GM21381 (cell line): ENCODE measurements around the gene LRRC4B.

Experiments
- ATAC-seq: cut with Tn5 transposase; IDR thresholded peaks from one replicate; pipeline ENCODE4 v1.9.1; 2021; ENCODE audit warnings: mild to moderate bottlenecking, moderate library complexity; ENCODE audit not compliant: unreplicated experiment

The LRRC4B gene

DNA sequence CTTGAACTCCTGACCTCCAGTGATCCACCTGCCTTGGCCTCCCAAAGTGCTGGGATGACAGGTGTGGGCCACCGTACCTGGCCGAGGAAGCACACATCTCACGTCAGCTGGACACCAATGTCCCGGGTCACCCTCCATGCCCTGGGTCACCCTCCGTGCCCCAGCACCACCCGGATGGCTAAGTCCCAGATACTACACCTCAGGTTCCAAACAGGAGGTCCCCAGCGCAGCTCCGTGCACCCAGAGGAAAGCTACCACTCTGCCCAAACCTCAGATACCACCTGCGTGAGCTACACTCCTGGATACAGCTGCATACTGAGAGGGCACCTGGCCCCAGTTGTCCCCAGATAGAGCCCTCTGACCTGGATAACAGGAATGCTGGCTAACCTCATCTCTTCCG lies 14.0 kb downstream of the LRRC4B start:
- no peak for ATAC-seq

GRCh38 chr19:50553134-50553703 lies 15.0 kb downstream of the LRRC4B start:
- no peak for ATAC-seq

DNA sequence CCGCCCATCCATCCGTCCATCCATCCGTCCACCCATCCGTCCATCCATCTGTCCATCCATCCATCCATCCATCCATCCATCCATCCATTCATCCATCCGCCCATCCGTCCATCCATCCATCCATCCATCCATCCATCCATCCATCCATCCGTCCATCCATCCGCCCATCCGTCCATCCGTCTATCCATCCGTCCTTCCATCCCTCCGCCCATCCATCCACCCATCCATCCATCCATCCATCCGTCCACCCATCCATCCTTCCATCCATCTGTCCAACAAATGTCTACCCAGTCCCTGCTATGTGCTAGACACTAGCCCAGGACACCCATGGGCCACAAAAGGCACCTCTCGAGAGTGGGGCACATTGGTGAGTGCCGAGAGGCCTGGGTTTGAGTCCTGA lies 15.7 kb downstream of the LRRC4B start:
- no peak for ATAC-seq

GRCh38 chr19:50551715-50552187 lies 16.5 kb downstream of the LRRC4B start:
- ATAC-seq, result no peak

- no peak for ATAC-seq
Measured at GRCh38 chr19:50551034-50551714, 17.1 kb downstream of the LRRC4B start.

DNA sequence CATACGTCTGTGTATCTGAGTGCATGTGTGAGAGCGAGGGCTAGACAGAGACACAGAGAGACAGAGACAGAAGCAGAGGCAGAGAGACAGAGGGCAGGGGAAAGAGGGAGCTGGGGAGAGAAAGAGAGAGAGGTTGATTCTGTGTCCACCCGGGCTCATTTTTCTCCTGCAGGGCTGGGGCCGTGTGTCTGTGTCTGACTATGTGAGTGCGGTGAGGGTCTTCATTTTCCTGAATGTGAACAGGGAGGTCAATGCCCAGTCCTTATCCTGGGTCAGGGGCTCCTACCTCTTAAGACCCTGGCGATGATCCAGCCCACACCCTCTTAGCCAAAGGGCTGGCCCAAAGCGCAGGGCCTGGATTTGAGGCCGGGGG lies 17.7 kb downstream of the LRRC4B start:
- ATAC-seq, result no peak

- ATAC-seq, result no peak
Measured at GRCh38 chr19:50549927-50550593, 18.2 kb downstream of the LRRC4B start.

DNA sequence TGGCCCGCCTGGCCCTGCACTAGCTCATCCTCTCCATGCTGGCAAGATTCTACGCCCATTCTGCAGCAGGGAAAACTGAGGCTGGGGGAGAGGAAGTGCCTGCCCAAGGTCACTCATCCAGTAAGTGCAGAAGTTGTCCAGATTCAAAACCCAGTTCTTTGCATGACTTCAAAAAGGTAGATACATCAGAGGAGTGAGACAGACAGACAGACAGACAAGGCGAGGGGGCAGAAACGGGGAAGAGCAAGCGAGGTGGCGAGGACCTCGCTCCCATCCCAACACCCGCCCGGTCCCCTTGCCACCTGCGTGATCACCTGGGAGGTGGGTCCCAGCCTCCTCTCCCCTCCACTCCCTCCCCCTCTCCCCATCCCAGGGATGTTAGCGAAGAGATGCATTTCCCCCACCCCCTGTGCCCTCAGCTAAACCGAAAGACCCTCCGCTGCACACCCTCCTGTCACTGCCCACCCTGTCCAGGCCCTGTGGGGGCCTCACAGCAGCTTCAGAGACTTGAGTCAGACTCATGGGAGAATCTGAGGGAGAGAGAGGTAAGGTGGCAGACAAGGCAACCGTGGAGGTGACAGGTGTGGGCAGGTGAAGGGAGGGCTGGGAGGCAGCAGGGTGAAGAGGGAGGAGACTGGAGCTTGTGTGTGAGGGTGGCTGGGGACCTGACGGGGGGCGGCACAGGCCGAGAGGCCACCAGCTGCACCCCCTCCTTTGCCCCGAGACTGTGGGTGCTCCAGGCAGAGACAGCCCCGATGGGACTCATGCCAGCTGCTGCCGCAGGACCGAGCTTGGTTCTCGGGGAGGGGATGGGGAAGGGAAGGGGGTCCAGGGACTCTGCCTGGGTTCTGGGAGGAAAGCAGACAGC lies 18.9 kb downstream of the LRRC4B start:
- no peak for ATAC-seq

DNA sequence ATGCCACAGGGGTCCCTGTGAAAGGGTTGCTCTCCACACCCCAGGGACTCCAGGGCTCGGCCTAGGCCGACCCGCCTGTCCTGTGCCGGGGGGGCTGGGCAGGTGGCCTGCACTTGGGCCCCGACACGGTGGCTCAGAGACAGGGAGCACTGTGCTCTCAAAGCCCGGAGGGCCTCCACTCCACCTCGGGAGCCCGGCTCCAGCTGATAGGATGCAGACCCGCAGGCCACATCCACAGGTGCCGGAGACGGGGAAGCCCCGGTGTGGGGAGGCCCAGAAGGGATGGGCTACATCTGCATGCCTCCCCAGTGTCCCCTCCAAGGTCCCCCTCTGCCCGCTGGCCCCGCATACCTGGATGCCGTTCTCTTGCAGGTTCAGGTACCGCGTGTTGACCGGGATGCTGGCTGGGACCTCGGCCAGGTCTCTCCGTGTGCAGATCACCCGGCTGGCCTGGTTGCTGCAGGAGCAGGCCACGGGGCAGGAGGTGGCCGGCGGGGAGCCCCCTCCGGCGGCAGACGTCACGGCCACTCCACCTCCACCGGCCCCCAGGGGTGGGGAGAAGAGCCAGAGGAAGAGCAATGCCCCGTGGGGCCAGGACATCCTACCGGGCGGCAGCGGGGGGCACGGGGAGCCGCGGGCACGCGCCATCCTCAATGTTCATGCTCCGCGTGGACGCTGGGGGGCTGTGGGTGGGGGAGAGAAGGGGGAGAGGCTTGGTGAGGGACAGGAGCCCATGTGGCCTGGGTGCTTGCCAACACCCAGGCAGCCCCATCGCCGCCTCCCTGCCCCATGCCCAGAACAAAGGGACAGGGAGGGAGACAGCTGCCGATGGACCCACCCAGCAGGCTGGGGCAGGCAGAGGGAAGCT lies 19.8 kb downstream of the LRRC4B start:
- no peak for ATAC-seq

- ATAC-seq, result no peak
Measured at GRCh38 chr19:50547385-50548190, 20.6 kb downstream of the LRRC4B start.

- ATAC-seq, result no peak
Measured at GRCh38 chr19:50546527-50547221, 21.6 kb downstream of the LRRC4B start.

DNA sequence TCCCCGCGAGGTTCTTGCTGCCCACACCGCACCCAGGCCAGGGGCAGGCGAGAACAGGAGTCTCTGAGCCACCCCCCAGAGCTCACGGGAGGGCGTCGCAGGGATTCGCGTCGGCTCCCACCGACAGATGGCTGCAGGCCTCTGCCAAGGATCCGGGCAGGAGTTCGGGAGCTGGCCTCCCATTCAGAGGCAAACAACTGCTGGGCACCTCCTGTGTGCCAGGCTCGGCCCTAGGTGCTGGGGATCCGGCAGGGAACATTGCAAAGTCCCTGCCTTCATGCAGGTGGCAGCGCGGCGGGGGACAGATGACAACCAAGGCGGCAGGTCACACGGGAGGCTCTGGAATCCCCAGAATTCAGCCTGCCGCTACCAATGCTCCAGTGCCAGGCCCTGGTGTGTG lies 25.3 kb downstream of the LRRC4B start:
- no peak for ATAC-seq

DNA sequence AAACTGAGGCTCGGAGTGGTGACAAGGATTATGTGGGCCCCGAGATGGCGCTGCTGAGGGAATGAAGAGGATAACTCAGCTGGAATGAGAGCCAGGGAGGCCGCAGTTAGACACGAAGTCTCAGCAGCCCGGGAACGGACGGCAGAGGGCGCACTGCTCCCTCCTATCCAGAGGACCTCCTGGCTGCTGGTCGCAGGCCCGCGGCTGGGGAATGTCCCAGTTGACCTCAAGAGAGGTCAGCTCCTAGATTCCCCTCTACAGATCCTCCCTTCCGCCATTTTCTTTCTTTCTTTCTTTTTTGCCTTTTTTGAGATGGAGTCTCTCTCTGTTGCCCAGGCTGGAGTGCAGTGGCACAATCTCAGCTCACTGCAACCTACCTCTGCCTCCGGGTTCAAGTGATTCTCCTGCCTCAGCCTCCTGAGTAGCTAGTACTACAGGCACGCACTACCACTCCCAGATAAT lies 30.4 kb downstream of the LRRC4B start:
- ATAC-seq, result no peak

GRCh38 chr19:50537306-50537685 lies 30.9 kb downstream of the LRRC4B start:
- ATAC-seq, result no peak

GRCh38 chr19:50536662-50537305 lies 31.5 kb downstream of the LRRC4B start:
- ATAC-seq, result no peak

DNA sequence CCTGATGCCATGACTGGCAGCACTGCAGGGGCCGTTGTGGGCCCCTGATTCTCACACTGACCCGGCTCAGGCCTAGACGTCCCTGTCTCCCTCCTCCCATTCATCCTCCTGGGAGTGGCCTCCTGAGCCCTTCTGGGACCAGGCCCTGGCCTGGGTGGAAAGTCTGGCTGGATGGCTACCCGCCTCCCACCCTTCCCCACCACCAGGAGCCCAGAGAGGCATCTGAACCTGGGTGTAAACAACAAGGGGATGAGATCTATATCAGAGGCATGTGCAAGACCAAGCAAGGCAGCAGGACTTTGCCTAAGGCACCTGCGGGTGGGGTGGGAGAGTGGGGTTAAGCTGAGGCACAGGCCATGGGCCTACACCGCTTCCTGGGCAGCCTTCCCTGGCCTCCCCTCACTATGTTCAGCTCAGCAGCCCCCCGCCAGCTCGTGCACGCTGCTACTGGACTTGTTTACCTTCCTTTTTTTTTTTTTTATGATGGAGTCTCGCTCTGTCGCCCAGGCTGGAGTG lies 32.5 kb downstream of the LRRC4B start:
- ATAC-seq, result no peak

DNA sequence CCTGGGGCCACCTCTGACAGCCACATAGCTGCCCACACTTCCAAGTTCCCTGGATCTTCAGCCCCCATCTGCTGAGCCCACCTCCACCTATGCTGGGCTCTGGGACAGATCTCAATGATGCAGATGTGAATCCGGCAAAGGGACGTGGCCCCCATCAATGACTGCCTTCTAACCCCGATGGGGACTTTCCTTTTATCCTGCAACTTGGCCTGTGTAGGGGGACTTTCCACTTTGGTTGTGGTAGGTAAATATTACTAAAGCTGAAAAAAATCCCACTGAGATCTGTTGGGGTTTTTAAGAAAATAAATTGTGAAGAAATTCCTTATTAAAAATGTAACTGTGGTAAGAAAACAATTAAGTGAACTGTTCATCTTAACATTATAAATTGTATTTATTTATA lies 33.8 kb downstream of the LRRC4B start:
- no peak for ATAC-seq

DNA sequence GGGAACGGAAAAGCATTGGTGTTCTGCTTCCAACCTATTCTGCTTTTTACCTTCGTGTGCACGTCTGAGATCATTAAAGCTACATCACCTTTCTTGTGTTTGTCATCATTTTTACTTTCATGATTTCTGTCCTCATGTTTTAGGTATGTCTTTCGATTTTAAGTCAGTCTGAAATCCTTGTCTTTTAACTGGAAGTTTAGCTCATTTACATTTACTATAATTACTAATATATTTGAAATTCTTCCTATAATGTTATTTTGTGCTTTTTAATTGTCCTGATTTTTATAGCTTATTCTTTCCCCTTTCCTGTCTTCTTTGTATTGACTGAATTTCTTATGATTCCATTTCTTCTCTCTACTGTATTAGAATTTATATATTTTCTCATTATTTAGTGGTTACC lies 35.3 kb downstream of the LRRC4B start:
- no peak for ATAC-seq
